K562 (cell line): ENCODE measurements around the gene CUEDC2. TPM values are rescaled to one million over a fixed set of nuclear protein-coding genes. Genes with fewer than 3 reads are reported as not detected.

ENCODE experiments used
- ATAC-seq: fragments of 200-7000 bp; cut with Tn5 transposase; 3 replicates; pipeline ENCODE4 v1.9.1; 2020; ENCODE audit warnings: moderate library complexity
- BruUV-seq: library from RNA; stranded (reverse); fragments of 400-500 nt; replicated peaks from 2 replicates; lab custom pipeline; 2021; lab: Mats Ljungman, UMichigan
- CTCF ChIA-PET: fragments of 300-600 bp; formaldehyde crosslinking; extraction: SDS; loops from one replicate; lab custom pipeline; 2021; ENCODE audit warnings: low intra/inter-chr PET ratio; lab: Yijun Ruan, JAX
- POLR2A ChIA-PET: fragments of 300-600, 350-650 bp; sonication (Branson Sonifier 250); formaldehyde crosslinking; extraction: SDS; loops from one replicate; lab custom pipeline; 2021; ENCODE audit warnings: antibody characterized with exemption, inconsistent platforms; lab: Yijun Ruan, JAX
- DNase-seq, 4 experiments: peaks; one replicate each; pipeline versions ENCODE4 v3.0.0 to v3.0.0-alpha.2; 2011 to 2018; ENCODE audit warnings: low spot score in 3 of 4, mixed read lengths in 3 of 4; ENCODE audit errors: extremely low read depth in 1 of 4
- FAIRE-seq: peaks from 2 replicates; lab custom pipeline; 2011; peaks lifted over from hg19 to GRCh38; lab: Jason Lieb, UNC
- H2AFZ ChIP-seq: 2 replicates; pipeline ENCODE4 v1.6.0; 2011; ENCODE audit warnings: low read depth, low read length, control low read depth, inconsistent platforms
- H3K27ac ChIP-seq: fragments of 200-600 bp; 3 replicates; pipeline ENCODE4 v1.8.0; 2011; ENCODE audit warnings: low read depth, mild to moderate bottlenecking, control low read depth, inconsistent platforms, low read length, moderate library complexity, mixed read lengths; ENCODE audit errors: extremely low read depth
- H3K27me3 ChIP-seq, 2 experiments: fragments of 300-600 bp in 1 of 2; 2 replicates in 1 of 2; 3 replicates in 1 of 2; pipeline versions ENCODE4 v1.6.0 to v1.8.0; 2011; ENCODE audit warnings: inconsistent platforms in 2 of 2, low read length in 2 of 2, mild to moderate bottlenecking in 1 of 2, mixed read lengths in 1 of 2, moderate library complexity in 1 of 2; ENCODE audit not compliant: control insufficient read depth in 2 of 2, insufficient read depth in 2 of 2
- H3K36me3 ChIP-seq: fragments of 300-600 bp; 3 replicates; pipeline ENCODE4 v1.8.0; 2011; ENCODE audit warnings: mild to moderate bottlenecking, low read length, inconsistent platforms; ENCODE audit not compliant: control insufficient read depth, insufficient read depth
- H3K4me1 ChIP-seq, 2 experiments: fragments of 200-600 bp in 1 of 2; replicated peaks in 1 of 2; 2 replicates in 1 of 2; 3 replicates in 1 of 2; pipeline versions ENCODE4 v1.5.1 to v1.8.0; 2011; ENCODE audit warnings: inconsistent platforms in 2 of 2, low read length in 2 of 2, mild to moderate bottlenecking in 1 of 2, mixed read lengths in 1 of 2, moderate library complexity in 1 of 2; ENCODE audit not compliant: control insufficient read depth in 2 of 2, insufficient read depth in 2 of 2
- H3K4me2 ChIP-seq: 2 replicates; pipeline ENCODE4 v1.6.1; 2011; ENCODE audit warnings: low read length, control low read depth, inconsistent platforms, mixed read lengths; ENCODE audit not compliant: insufficient read depth
- H3K4me3 ChIP-seq: fragments of 200-600 bp; sonication (generic), shearing (Covaris generic); 2 replicates; pipeline ENCODE4 v1.5.1; 2016; ENCODE audit warnings: control low read depth, inconsistent platforms
- H3K79me2 ChIP-seq: fragments of 200-600 bp; 3 replicates; pipeline ENCODE4 v1.8.0; 2011; ENCODE audit warnings: low read length, inconsistent platforms; ENCODE audit not compliant: control insufficient read depth, insufficient read depth
- H3K9ac ChIP-seq, 2 experiments: 2 replicates each; pipeline versions ENCODE4 v1.6.0 to v1.6.1; 2011; ENCODE audit warnings: low read depth in 2 of 2, low read length in 2 of 2, control low read depth in 1 of 2, inconsistent platforms in 1 of 2, mild to moderate bottlenecking in 1 of 2, mixed read lengths in 1 of 2; ENCODE audit not compliant: insufficient read depth in 1 of 2
- H3K9me1 ChIP-seq: one replicate; pipeline ENCODE4 v1.6.0; 2011; ENCODE audit warnings: inconsistent platforms, mild to moderate bottlenecking, low read length, moderate library complexity; ENCODE audit not compliant: control insufficient read depth, insufficient read depth
- H3K9me3 ChIP-seq: replicated peaks from 2 replicates; pipeline ENCODE4 v1.5.1; 2011; ENCODE audit warnings: low read depth, low read length, inconsistent platforms; ENCODE audit not compliant: control insufficient read depth, insufficient read depth
- H4K20me1 ChIP-seq: replicated peaks from 2 replicates; pipeline ENCODE4 v1.6.1; 2011; ENCODE audit warnings: low read length, inconsistent platforms, mixed read lengths; ENCODE audit not compliant: control insufficient read depth, insufficient read depth
- RFX1 ChIP-seq: fragments of 450-650 bp; IDR thresholded peaks from 2 replicates; pipeline ENCODE4 v1.6.1; 2016; ENCODE audit warnings: mild to moderate bottlenecking, moderate library complexity
- ZNF639 ChIP-seq, 2 experiments: fragments of 200-800 bp in 1 of 2; sonication (Bioruptor generic) in 1 of 2; sonication (generic) in 1 of 2; formaldehyde crosslinking in 1 of 2; IDR thresholded peaks in 1 of 2; conservative IDR thresholded peaks in 1 of 2; 2 replicates each; pipeline versions ENCODE4 v1.5.0 to v1.6.1; 2016 to 2020; ENCODE audit warnings: missing compliant biosample characterization in 1 of 2, missing genetic modification characterization in 1 of 2, missing genetic modification reagents in 1 of 2
- WGBS: fragments of 100-300 bp; shearing (Covaris generic); methylation state at CpG from one replicate; pipeline ENCODE4 v1.1.6; 2016; ENCODE audit warnings: low coverage, mixed read lengths; ENCODE audit not compliant: insufficient coverage; ENCODE audit errors: missing lambda C conversion rate; 5-methylcytosine and 5-hydroxymethylcytosine counted together
- in situ Hi-C: fragments of 300-500 bp; cut with MboI; formaldehyde crosslinking; loops from 4 replicates; pipeline ENCODE4 v1.15.0; 2018; ENCODE audit warnings: inconsistent platforms, mixed read lengths
- intact Hi-C: fragments of 100-400 bp; cut with micrococcal nuclease; formaldehyde crosslinking; loops from 2 replicates; pipeline ENCODE4 v1.14.2; 2022
- polyA plus RNA-seq, 8 experiments: library from polyadenylated mRNA; depleted of rRNA in 4 of 8; stranded (reverse) in 5 of 8; unstranded in 3 of 8; fragments of >200 nt; fragmentation: Nextera tagmentation in 2 of 8; fragmentation: Illumina TruSeq in 1 of 8; extraction: Ambion mirVana in 2 of 8; extraction: Trizol in 1 of 8; gene quantifications; 2 replicates each; pipeline versions ENCODE4 v1.2.1 to v1.2.3, GENCODE V29; 2011 to 2014; ENCODE audit warnings: inconsistent platforms in 1 of 8, missing spikeins in 1 of 8
- total RNA-seq, 7 experiments: library from RNA; depleted of rRNA in 6 of 7; stranded (reverse); fragments of >200 nt in 6 of 7; fragmentation: Illumina TruSeq in 2 of 7; extraction: Trizol in 2 of 7; gene quantifications; 2 replicates each; pipeline versions ENCODE4 v1.2.1 to v1.2.3, GENCODE V29; 2011 to 2021; ENCODE audit warnings: low replicate concordance in 1 of 7

Gene CUEDC2
- total and polyA plus RNA-seq, 9 of the 15 experiments (the other 6 are each of a cell fraction or from before 2014, with no cell fraction given), result 8.5 to 48.9 (median 27.4) TPM

- in situ Hi-C loops (no loop called here), intact Hi-C loops (no loop called here)
- ATAC-seq (no peak), DNase-seq (no peak), FAIRE-seq (no peak)
- Histone ChIP-seq H3K4me3 (no peak overlapping the region), H3K9me3 (no peaks in the 10 kb centered on the region), H3K79me2 (no peaks in the 10 kb centered on the region), H3K27me3 (peaks cover 10 to 49% of the 10 kb centered on the region in 2 experiments; a peak in 3 of 5 replicates), H3K4me2 (no peak overlapping the region), H3K9me1 (no peaks in the 10 kb centered on the region), H3K36me3 (no peaks in the 10 kb centered on the region), H3K4me1 (peaks cover 0 to 34% of the 10 kb centered on the region in 2 experiments; a peak in 3 of 5 replicates), H3K27ac (no peak overlapping the region), H2AFZ (no peak overlapping the region), H4K20me1 (no peaks in the 10 kb centered on the region), H3K9ac (no peak overlapping the region)
- ChIA-PET POLR2A (interaction anchor here (0.6 to 1.4 kb wide), 2 partner anchors 11 to 254 kb away, joined by 3 read pairs; no protein-coding TSS in a partner anchor), CTCF (no interaction called here)
- TF ChIP-seq ZNF639 (CRISPR knock-in tag; conservative IDR thresholded peaks at IDR 0.05 in 1 of 2, IDR thresholded peaks at IDR 0.05 in 1 of 2), result no peak
- peak; percentile 79 for TF ChIP-seq RFX1
- no TSS peak for BruUV-seq
- WGBS, result 16% methylated on average over 14 of the region's 14 CpGs
Measured at GRCh38 chr10:102411341-102412255, 20.8 kb downstream of the CUEDC2 start.
